ENCODE results near the gene KLHL30.

KLHL30 gene, protein sequence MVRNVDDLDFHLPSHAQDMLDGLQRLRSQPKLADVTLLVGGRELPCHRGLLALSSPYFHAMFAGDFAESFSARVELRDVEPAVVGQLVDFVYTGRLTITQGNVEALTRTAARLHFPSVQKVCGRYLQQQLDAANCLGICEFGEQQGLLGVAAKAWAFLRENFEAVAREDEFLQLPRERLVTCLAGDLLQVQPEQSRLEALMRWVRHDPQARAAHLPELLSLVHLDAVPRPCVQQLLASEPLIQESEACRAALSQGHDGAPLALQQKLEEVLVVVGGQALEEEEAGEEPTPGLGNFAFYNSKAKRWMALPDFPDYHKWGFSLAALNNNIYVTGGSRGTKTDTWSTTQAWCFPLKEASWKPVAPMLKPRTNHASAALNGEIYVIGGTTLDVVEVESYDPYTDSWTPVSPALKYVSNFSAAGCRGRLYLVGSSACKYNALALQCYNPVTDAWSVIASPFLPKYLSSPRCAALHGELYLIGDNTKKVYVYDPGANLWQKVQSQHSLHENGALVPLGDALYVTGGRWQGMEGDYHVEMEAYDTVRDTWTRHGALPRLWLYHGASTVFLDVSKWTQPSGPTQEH

DNA sequence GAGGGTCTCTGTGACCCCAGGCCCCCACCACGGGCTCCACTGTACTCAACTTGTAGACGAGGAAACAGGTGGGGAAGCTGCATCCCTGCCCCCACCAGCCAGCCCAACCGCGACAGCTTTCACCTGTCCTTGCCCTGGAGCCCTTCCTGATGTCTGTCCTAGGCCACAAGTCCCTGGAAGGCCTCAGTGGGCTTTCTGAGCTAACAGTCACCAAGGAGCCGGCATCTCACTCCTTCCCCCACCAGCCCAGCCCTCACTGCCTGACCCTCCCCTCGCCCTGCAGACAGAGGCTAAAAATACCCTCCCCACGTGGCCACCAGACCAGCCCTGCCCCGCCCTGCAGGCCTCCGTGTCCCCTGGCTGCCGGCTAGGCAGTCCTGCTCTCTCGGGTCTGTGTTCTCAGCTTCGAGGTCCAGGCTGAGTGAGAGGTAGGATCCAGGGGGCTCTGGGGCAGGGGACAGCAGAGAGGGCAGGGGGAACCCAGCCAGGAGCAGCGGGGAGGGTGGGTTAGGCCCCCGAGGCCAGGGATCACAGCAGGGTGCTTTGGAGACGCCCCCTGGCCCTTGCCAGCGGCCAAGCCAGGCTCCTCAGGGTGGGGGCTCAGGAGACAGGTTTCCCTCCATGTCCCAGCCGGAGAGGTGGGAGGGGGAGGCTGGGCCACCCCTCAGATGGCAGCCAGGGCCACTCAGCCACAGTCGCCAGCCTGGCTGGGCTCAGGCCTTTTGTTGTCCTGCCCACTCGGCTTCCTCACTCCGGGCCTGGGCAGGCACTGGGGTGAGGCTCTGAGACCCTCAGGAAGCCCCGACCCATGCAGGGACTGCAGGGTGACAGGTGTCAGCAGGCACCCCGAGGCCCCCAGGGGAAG, at the start of gene KLHL30:
TSS of gene KLHL30 (plus strand) at position 338 of the 865 bp plus-strand sequence. CDS start 2,087 bp downstream, outside the sequence.
- in situ Hi-C loops (cut with HindIII; ENCODE audit: low sequenced_read_pairs): no loop called here

DNA sequence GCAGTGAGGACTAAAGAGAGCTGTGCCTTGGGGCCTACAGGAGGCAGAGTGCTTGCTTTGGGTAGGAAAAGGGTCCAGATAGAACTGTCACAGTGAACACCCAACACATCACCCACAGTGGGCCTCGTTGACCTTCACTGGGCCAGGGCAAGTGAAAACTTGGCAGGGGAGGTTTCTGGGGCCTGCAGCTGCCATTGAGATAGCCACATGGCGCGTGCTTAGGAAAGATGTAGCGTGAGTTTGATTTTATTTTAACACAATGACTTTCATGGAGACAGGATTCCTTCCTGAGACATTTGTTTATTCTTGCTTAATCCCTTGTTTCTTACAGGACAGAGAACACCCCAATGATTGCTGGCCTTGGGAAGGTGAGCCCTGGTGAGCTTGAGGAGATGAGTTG, 47.6 kb upstream of the KLHL30 start:
- in situ Hi-C loops (cut with HindIII; ENCODE audit: low sequenced_read_pairs): no loop called here

DNA sequence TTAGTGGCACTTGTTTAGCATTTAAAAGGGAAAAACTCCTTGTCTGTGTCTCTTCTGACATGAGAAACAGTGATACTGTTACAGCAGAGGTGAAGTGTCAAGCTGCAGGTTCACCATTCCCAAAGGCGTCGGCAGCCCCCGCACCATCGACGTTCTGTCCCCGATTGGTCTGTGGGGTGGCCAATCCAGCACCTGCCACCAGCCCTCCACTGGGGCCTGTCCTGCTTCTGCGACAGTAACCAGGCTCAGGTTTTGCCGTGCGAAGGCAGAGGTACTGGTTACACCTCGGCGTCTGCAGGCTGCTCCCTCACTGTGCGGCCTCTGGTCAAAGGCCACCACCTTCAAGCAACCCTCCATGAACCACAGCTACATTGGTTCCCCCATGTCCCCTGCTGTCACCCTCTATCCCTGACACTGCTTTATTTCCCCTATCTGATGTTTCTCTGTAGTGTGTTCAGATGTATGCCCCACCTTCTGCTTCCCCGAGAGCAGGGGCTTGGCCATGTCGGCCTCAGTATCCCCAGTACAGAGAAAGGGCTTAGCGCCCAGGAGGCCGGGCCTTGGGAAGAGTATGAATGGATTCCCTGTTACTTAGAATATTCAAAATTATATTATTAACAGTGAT, 46.9 kb upstream of the KLHL30 start:
- in situ Hi-C loops (cut with HindIII; ENCODE audit: low sequenced_read_pairs): no loop called here

DNA sequence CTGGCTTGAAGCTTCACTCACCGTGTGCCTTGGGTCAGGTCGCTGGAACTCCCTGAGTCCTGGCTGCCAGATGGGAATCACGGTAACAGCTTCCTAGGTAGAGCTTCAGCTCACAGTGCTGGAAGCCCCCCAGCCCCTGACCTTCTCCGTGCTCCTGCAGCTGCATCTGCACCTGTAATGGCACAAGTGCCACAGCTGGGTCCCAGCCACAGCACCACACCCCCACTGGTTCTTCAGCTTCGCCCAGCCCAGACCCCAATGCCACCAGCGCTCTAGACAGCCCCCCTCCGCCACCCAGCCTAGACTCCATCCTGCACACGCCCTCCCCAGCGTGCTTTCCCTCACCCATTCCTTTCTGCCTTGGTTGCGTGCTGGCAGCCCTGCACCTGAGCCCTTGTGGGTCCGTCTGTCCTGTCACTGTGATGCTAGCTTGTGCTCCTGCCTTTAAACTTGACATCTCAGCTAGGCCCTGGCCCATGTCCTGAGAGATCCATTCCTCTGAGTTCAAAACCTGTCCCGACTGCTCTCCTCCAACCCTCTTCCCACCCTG, 45.9 kb upstream of the KLHL30 start:
- in situ Hi-C loops (cut with HindIII; ENCODE audit: low sequenced_read_pairs): no loop called here

DNA sequence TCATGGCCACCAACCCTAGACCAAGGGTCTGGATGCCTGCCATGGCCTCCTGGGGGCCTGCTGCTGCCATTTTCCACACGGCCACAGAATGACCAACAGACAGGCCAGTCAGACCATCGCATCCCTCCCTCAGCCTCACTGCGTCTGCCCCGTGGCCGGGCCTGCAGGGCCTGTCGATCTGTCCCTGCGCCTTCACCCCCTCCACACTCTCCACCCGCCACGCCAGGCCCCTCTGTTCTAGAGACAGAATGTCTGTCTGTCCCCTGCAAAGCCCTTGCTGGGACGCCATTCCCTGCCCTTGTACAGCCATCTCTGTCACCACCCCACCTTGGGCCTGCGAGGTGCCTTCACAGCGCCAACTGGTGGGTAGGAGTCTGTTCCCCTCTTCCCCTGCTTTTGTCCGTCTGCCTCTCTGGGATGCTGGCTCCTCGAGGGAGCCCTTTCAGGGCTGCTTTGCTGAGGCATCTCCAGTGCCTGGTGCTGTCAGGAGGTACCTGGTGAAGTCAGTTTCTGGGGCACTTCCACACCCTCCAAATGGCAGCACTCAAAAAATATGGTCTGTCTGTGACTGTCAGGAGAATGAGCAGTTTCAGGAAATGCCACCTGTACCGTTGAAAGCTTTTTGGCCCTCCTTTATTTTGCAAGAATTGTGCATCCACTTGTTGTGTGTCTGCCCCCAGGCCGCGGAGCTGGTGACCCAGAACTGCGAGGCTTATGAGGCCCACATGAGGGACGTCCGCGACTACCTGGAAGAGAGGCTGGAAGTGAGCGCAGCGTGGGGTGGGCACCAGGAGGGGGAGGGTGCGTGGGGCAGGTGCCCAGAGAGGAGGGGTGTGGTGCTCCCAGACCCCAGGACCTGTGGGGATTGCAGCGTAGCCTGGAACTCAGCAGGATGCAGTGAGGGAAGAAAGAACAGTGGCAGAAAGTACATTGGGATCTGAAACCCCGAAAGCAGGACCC, 45.0 kb upstream of the KLHL30 start:
- in situ Hi-C loops (cut with HindIII; ENCODE audit: low sequenced_read_pairs): no loop called here

DNA sequence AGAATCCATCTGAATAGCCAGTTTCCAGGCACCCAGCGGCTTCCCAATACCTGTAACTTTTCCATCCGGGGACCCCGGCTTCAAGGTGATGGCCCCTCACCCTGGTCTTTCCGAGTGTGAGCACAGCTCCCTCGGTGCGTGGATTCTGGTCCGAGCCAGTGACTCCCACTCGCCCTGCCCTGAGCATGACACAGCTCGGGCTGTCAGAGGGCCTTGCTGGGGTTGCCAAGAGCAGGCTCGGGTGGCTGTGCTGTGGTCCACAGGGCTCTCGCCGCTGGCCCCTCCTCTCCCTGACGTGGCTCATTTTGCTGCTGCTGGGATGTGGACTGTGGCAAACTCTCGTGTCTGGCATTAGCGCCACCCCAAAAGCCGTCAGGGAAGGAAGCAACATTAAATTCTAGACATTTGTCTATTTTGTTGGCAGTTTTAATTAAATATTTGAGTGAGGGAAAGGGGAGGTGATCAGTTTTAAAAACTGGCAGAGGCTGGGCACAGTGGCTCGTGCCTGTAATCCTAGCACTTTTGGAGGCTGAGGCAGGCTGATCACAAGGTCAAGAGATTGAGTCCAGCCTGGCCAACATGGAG, 43.9 kb upstream of the KLHL30 start:
- in situ Hi-C loops (cut with HindIII; ENCODE audit: low sequenced_read_pairs): no loop called here

DNA sequence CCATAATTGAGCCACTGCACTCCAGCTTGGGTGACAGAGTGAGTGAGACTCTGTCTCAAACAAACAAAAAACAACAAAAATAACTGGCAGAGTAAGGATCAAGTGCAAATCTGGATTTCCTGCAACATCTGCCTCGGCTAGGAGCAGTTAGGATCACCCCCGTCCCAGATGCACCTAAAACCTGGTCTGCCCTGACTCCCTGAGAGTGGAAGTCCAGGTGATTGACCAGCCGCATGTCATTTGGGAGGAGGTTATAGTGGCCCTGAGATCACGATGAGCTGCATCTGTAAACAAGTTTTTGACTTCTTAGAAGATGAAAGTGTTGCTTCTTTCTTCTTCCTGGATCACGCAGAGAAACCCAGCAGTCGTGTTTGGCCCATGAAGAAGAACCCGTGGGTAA, 43.3 kb upstream of the KLHL30 start:
- in situ Hi-C loops (cut with HindIII; ENCODE audit: low sequenced_read_pairs): no loop called here

DNA sequence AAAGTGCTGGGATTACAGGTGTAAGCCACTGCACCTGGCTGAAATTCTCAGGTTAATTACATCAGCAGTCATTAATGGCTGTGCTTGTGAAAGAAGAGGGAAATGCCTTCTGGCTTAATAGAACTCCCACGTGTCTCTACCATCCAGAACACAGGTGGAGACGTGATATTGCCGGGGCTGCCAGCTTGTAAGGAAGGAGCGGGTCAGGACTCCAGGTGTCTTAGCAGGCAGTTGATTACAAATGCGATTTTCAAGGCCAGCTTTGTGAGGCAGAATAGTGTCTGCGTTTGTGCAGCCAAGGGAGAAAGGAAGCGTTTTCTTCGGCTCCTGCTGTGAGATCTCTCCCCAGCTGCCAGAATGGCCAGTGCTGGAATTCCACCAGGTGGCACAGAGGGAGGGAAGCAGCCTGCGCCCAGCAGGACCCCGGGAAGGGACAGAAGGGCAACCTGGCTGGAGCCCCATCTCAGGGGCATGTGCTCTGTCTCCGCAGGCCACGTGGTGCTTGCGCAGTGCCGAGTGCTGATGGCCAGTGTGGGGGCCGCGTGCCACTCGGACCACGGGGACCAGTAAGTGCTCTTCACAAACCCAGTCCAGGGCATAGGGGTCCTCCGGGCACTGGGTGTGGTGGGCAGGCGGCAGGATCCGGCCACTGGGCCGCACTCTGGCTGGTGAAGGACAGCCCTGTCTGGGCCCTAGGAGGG, 42.0 kb upstream of the KLHL30 start:
- in situ Hi-C loops (cut with HindIII; ENCODE audit: low sequenced_read_pairs): no loop called here

DNA sequence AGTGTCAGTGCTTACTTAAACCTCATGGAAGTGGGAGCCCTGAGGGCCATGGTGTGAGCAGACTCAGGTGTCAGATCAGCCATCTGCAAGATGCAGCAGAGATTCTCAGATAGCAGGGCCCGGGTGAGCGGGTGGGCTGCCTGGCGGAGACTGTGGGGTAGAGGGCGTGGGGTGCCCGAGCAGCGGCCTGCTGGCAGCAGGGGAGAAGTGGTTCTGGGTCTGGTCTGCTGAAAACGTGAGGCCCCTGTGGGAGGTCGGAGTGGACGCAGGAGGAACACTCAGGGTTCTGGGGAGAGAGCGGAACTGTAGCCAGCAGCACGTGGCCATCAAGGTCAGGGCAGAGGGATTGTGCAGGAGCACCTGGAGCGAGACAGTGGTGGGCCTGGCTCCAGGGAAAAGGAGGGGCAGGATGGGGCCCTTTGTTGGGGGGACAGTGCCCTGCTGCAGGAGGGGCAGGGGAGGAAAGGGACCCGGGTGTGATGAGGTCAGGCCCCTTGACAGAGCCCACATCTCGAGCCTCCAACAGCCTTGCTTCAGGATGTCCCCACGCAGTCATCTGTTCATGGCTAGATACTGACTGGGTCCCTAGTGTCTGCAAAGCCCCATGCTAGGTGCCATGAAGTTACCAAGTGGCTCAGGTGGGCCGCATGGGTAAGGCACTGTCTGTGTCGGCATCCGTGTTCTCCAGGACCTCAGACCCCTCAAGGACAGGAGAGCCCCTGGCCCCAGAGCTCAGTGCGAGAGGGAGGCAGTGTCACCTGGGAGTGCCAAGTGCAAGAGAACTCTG, 41.1 kb upstream of the KLHL30 start:
- in situ Hi-C loops (cut with HindIII; ENCODE audit: low sequenced_read_pairs): no loop called here

DNA sequence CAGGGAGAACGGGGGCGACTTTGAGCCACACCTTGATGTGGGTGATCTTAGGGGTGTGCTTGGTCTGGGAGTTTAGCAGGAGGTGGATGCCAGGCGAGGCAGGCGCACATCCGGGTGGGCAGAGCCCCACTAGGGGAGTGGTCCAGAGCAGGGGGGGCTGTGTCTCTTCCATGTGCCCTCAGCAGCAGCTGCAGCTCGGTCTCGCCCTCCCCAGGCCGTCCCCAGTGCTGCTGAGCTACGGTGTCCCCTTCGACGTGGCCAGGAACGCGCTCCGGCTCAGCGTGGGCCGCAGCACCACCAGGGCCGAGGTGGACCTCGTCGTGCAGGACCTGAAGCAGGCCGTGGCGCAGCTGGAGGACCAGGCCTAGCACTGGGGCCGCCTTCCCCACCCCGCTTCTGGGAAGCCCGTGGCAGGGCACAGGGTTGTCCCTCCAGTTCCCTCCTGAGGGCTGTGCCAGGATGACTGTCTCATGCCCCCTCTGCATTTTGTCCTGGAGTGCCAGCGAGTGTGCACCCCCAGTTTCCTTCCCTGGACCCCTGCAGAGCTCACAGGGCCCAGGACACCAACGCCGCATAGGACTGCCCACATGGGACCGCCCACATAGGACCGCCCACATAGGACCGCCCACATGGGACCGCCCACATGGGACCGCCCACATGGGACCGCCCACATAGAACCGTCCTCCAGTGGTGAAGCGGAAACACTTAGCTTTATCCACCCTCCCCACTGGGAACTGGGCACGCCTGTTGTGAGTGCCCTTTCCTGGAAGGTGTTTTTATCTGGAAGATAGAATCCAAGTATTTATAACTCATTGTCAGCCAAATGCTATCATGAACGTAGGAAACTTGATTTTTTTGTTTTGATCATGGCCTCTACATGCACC, 40.2 kb upstream of the KLHL30 start:
- in situ Hi-C loops (cut with HindIII; ENCODE audit: low sequenced_read_pairs): no loop called here

DNA sequence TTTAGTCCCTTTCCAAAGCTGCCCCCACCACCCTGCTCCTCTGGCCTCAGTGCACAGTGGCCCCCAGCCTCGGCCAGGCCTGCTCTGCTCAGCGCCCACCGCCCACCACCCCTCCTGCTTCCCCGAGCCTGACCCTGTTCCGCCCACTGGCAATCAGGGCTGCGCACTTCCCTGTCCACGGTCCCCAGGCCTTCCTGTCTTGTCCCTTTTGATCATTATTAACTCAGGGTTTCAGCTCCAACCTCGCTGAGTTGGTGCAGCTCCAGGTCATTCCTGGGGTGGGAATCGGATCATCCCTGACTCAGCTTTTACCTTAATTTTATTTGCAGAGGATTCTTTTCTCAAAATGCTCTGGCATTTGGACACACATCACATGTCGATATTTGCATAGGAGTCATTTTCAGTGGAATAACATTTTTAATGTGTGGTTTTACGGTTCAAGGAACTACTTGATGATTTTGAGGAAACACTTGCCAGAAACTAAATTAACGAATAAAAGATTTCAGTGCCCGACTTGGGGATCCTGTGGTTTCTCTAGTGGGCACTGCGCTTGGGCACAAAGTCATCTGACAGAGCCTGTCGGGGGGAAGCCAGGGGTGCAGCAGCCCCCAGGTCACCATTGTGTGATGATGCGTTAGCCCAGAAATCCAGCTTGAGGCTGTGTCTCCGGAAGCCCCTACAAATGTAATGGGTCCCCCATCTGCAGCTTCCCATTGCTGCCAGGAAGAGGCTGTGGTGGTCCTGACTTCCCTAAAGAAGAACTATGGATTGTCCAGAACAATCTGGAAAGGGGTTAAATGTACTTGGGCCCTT, 39.4 kb upstream of the KLHL30 start:
- in situ Hi-C loops (cut with HindIII; ENCODE audit: low sequenced_read_pairs): no loop called here

DNA sequence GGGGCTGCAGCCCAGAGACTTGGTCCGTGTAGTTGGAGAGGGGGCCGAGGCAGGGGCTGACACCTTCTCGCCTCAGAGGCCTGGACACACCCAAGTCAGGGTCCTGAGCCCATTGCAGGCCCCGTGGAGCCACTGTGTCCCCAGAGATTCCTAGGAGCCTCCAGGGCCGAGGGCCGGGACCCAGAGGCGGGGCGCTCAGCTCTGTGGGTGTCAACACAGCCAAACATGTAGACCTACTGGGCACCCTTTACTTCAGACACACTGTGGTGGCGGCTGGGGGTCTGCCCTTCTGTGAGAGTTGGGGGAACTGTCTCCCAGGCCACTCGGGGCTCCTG, 38.8 kb upstream of the KLHL30 start:
- in situ Hi-C loops (cut with HindIII; ENCODE audit: low sequenced_read_pairs): no loop called here

DNA sequence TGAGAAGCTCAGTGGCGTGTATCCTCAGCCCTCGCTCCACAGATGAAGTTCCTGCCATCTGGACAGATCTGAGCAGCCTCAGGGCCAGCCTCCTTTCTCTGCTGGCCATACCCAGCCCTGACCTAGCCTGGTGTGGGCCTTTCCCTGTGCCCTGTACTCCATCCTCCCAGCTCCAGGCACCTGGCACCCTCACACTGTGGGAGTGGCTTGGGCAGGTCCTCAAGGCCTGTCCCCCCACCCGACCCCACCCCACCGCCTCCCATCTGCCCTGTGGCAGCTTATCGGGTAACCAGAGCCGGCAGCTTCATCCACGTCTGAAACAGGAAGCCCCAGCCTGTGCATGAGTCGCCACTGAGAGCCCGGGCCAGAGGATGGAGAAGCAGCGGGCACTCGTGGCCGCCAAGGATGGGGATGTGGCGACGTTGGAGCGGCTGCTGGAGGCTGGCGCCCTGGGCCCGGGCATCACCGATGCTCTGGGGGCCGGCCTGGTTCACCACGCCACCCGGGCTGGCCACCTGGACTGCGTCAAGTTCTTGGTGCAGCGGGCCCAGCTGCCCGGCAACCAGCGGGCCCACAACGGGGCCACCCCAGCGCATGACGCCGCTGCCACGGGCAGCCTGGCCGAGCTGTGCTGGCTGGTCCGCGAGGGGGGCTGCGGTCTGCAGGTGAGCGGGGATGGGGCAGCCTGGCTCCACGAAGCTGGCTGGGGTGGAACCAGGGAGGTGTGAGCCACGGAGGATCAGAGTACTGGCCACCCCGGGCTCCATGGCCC, 38.2 kb upstream of the KLHL30 start, which contains the start of gene ESPNL:
TSS of gene ESPNL (plus strand) at position 292 of the 772 bp plus-strand sequence. CDS start at position 372, 80 bp downstream.
- in situ Hi-C loops (cut with HindIII; ENCODE audit: low sequenced_read_pairs): no loop called here

DNA sequence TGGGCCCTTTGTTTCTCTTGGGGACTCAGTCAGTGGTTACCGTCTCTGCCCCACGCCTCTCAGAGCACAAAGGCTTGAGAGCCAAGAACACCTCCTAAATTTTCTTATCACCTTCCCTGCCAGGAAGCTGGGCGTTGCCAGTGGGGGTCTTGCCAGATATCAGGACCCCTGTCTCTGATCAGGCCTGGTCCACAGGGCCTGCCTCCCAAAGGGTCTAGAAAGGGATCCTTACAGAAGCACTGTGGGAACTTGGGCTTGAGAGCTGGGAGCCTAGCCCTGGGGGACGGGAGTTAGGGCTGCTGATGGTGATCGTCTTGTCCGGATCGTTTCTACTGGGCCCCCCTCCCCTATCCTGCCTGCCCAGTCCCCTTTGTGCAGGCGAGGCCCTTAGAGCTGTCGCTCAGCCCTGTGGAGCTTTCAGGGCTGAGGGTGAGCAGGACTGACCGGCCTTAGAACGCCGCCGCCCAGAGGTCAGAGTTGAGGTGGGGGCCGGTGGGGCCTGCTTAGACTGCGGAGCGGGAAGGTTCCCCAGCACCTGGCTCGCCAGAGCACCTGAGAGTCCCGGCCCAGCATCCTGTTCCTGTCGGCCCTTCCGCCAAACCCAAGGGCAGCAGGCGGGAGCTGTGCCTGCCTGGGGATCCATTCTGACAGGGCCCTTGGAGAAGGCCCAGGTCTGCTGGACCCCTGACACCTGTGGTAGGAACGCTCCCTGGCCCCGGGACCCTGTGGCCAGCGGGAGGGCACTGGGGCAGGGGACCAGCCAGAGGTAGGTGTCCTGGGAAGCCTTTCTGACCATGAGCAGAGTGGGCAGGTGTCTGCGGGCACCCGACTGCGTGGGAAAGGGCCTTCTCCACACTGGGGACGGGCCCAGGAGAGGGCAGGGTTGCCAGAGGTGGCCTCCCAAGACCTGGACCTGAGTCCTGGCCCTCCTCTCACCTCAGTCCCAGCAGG, 37.4 kb upstream of the KLHL30 start:
- in situ Hi-C loops (cut with HindIII; ENCODE audit: low sequenced_read_pairs): no loop called here
